ENCODE measurements around the gene PPP1R12C.

The PPP1R12C gene

DNA sequence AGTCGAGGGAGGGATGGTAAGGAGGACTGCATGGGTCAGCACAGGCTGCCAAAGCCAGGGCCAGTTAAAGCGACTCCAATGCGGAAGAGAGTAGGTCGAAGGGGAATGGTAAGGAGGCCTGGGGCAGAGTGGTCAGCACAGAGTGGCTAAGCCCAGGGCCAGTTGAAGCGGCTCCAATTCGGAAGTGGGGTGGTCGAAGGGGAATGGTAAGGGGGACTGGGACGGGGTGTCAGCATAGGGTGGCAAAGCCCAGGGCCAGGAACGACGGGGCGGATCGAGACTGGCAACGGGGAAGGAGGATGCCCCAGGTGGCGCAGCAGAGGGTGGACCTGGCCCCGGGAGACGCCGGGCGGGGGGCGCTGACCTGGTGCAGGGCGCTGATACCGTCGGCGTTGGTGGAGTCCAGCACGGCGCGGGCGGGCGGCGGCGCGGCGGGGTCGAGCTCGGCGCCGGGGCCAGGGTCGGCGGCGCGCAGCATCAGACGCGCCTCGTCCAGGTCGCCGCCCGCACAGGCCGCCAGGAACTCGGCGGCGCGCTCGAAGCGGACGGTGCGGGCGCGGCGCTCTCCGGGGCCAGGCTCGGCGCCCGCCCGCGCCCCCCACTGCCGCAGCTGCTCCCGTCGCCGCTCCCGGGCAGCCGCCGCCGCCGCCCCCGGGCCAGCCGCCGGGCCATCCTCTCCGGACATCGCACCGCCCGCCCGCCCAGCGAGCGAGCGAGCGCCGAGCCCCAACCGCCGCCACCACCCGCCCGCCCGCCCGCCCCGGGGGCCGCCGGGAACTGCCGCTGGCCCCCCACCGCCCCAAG is at the start of gene PPP1R12C:
Gene PPP1R12C, minus strand, starts transcription at position 779 of the 804 bp plus-strand sequence. Its CDS starts 94 bp downstream, at position 685.
- no peaks in the 10 kb centered on the region for H3K4me1 ChIP-seq (ENCODE audit: control insufficient read depth, insufficient read depth, low read length)
- H3K36me3 ChIP-seq (ENCODE audit: control insufficient read depth, insufficient read depth, low read length), result peaks cover 3% of the 10 kb centered on the region
- H3K4me3 ChIP-seq (ENCODE audit: low read depth, low read length), result peak within 1 kb of the TSS; percentile 89
- no peaks in the 10 kb centered on the region for H3K9me3 ChIP-seq (ENCODE audit: control insufficient read depth, insufficient read depth, low read length)
- H3K27me3 ChIP-seq (ENCODE audit: control insufficient read depth, insufficient read depth, low read length), result no peaks in the 10 kb centered on the region
- peak within 1 kb of the TSS; percentile 73 for H3K9ac ChIP-seq (ENCODE audit: low read depth, low read length)

DNA sequence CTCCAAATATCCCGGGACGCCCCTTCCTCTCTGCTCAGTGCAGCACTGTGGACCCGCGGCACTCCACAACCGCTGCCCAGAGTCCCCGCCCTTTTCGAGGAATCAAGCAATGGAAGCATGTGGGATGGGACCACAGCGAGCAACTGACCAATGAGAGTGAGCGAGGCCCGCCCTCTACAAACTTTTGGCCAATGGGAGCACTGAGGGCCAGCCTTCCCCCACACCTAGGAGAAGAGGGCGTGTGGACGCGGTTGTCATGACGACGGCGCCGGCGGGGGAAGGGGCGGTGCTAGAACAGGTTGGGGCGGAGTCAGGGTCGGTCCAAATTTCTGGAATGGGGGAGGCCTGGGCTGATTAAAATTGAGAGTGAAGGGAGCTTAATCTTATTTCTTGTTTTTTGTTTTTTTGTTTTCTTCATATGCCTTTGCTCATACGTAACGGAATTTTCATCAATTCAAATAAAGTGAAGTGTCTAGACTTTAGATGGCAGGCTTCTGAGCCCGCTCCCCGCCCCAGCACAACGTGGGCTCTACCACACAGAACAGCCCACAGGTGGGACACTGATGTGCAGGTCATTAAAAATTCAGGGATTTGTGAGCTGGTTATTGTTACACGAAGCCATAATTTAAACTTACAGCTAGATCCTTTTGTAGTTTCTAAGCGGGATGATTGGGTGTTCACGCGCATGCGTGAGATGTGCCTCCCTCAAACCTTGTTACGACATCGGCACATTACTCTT is 49.3 kb upstream of the PPP1R12C start, which contains the start of gene DNAAF3:
Gene DNAAF3, minus strand, starts transcription at position 84 of the 739 bp plus-strand sequence. CDS start 200 bp downstream, outside the sequence.
- Histone ChIP-seq H3K9me3 (ENCODE audit: control insufficient read depth, insufficient read depth, low read length) (no peaks in the 10 kb centered on the region), H3K27me3 (ENCODE audit: control insufficient read depth, insufficient read depth, low read length) (peaks cover 36% of the 10 kb centered on the region), H3K4me3 (ENCODE audit: low read depth, low read length) (peak within 1 kb of the TSS; percentile 79), H3K9ac (ENCODE audit: low read depth, low read length) (peak within 1 kb of the TSS; percentile 62), H3K36me3 (ENCODE audit: control insufficient read depth, insufficient read depth, low read length) (no peaks in the 10 kb centered on the region), H3K4me1 (ENCODE audit: control insufficient read depth, insufficient read depth, low read length) (no peaks in the 10 kb centered on the region)

DNA sequence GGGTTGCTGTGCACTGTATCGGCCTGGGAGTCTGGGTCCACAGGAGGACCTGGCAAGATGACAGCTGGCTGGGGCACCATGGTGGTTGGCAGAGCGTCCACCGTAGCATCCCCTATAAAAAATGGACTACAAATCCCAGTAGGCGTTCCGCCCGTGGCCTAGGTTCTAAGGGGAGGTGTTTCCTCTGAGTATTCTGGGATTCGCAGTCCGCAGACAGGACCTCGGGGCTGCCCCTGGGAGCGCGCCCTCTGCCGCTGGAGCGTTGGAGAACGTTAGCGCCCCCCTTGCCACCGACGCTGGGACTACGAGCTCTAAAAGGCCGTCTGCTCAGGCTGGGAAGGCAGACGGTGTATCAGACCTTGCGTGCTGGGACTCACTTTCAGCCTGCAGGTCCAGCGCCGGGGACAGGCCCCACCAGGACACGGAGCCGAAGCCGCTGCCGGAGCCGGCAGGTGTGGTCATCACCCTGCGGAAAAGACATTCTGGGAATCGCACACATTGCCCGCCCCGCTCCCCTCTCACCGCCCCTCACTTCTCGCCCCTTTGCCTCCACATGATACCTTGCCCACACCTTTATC is 48.6 kb upstream of the PPP1R12C start:
- peaks cover 35% of the 10 kb centered on the region for H3K27me3 ChIP-seq (ENCODE audit: control insufficient read depth, insufficient read depth, low read length)
- H3K4me1 ChIP-seq (ENCODE audit: control insufficient read depth, insufficient read depth, low read length), result peaks cover 2% of the 10 kb centered on the region
- peak overlapping the region; percentile 79 for H3K4me3 ChIP-seq (ENCODE audit: low read depth, low read length)
- no peak overlapping the region for H3K9ac ChIP-seq (ENCODE audit: low read depth, low read length)
- H3K9me3 ChIP-seq (ENCODE audit: control insufficient read depth, insufficient read depth, low read length), result no peaks in the 10 kb centered on the region
- no peaks in the 10 kb centered on the region for H3K36me3 ChIP-seq (ENCODE audit: control insufficient read depth, insufficient read depth, low read length)

DNA sequence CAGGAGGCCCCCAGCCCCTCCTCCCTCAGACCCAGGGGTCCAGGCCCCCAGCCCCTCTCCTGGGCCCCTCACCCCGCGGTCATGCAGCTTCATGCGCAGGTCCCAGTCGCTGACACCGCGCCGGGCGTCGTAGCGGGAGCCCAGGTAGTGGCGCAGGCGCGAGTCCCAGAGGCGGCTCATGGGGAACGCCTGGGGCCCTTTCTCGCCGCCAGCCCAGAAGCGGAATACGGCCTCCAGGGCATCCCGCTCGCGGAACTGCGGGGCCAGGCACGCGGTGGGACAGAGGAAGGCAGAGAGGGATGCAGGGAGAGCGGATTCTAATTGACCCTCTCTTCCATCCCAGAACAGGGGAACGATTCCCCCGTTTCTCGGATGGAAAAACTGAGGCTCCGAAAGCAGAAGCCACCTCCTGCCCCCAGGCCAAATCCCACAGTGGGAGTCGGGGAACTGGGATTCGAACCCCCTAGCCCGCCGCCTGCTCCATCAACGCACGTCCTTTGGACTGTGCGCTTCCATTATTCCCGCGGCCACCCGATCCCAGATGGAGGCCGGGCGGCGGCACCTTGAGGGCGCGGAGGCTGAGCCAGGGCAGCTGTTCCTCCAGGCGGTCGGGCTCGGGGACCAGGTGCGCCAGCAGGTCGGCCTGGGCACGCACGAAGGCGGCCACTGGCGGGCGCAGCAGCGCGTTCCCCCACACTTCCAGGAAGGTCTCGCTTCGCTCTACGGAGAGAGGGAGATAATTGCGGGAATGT is 44.3 kb upstream of the PPP1R12C start:
- Histone ChIP-seq H3K4me1 (ENCODE audit: control insufficient read depth, insufficient read depth, low read length) (peaks cover 13% of the 10 kb centered on the region), H3K36me3 (ENCODE audit: control insufficient read depth, insufficient read depth, low read length) (no peaks in the 10 kb centered on the region), H3K4me3 (ENCODE audit: low read depth, low read length) (peak overlapping the region; percentile 63), H3K27me3 (ENCODE audit: control insufficient read depth, insufficient read depth, low read length) (peaks cover 16% of the 10 kb centered on the region), H3K9me3 (ENCODE audit: control insufficient read depth, insufficient read depth, low read length) (no peaks in the 10 kb centered on the region), H3K9ac (ENCODE audit: low read depth, low read length) (no peak overlapping the region)

DNA sequence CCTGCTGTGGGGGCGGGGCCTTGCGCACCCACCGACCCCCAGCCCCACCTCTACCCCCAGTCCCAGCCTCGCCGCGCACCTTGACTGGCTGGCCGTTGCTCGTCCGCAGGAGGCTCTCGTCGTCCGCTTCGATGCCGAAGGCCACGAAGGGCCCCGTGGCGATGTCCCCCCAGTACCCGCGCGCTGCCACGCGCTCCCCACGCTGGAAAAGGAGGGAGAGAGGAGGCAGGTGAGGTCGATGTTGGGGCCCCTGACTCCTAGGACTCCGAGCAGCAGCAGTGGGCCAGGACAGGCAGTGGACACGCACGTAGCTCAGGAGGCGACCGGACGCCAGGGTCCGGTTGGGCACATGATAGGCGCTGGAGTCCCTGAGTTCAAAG is 43.5 kb upstream of the PPP1R12C start:
- H3K9me3 ChIP-seq (ENCODE audit: control insufficient read depth, insufficient read depth, low read length), result no peaks in the 10 kb centered on the region
- peaks cover 13% of the 10 kb centered on the region for H3K4me1 ChIP-seq (ENCODE audit: control insufficient read depth, insufficient read depth, low read length)
- H3K4me3 ChIP-seq (ENCODE audit: low read depth, low read length), result peak overlapping the region; percentile 63
- no peaks in the 10 kb centered on the region for H3K36me3 ChIP-seq (ENCODE audit: control insufficient read depth, insufficient read depth, low read length)
- H3K27me3 ChIP-seq (ENCODE audit: control insufficient read depth, insufficient read depth, low read length), result peaks cover 16% of the 10 kb centered on the region
- H3K9ac ChIP-seq (ENCODE audit: low read depth, low read length), result peak overlapping the region; percentile 47

DNA sequence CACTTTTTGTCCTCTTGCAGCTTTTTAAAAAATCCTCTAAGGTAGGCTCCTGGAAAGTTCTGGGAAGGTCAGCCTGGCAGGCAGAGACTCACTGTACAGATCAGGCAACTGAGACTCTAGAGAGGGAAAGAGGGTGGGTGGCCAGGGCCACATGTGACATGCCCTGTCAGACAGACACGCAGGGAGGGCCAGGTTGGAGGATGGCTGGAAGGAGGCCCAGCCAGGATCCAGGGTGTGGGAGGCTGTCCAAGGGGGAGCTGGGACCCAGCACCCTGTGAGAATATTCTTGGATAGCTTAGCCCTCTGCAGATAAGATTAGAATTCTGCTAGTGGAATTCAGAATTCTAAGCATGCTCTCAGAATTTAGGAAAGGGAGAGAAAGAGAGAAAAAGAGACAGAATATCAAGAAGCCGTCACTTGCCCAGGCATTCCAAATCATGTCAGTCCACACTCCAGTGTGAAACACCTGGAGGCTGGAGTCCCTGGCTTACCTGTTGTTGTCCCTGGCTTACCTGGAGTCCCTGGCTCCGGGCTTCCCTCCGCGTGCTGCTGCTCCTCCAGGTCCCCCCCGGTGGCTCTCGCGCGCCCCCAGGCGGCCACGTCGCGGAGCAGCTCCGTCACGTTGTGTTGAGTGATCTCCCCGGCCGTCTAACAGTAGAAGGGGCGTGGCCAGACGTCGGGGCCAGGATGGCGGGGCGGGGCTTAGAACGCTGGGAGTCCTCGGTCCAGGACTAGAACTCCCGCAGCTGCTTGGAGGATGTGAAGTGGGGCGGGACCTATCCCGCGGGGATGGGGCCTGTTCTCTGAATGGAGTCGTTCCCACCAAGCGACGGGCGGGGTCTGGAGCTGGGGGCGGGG is 42.9 kb upstream of the PPP1R12C start:
- H3K4me1 ChIP-seq (ENCODE audit: control insufficient read depth, insufficient read depth, low read length), result peaks cover 13% of the 10 kb centered on the region
- H3K9me3 ChIP-seq (ENCODE audit: control insufficient read depth, insufficient read depth, low read length), result no peaks in the 10 kb centered on the region
- peaks cover 16% of the 10 kb centered on the region for H3K27me3 ChIP-seq (ENCODE audit: control insufficient read depth, insufficient read depth, low read length)
- no peaks in the 10 kb centered on the region for H3K36me3 ChIP-seq (ENCODE audit: control insufficient read depth, insufficient read depth, low read length)
- no peak overlapping the region for H3K9ac ChIP-seq (ENCODE audit: low read depth, low read length)
- H3K4me3 ChIP-seq (ENCODE audit: low read depth, low read length), result peak overlapping the region; percentile 8

DNA sequence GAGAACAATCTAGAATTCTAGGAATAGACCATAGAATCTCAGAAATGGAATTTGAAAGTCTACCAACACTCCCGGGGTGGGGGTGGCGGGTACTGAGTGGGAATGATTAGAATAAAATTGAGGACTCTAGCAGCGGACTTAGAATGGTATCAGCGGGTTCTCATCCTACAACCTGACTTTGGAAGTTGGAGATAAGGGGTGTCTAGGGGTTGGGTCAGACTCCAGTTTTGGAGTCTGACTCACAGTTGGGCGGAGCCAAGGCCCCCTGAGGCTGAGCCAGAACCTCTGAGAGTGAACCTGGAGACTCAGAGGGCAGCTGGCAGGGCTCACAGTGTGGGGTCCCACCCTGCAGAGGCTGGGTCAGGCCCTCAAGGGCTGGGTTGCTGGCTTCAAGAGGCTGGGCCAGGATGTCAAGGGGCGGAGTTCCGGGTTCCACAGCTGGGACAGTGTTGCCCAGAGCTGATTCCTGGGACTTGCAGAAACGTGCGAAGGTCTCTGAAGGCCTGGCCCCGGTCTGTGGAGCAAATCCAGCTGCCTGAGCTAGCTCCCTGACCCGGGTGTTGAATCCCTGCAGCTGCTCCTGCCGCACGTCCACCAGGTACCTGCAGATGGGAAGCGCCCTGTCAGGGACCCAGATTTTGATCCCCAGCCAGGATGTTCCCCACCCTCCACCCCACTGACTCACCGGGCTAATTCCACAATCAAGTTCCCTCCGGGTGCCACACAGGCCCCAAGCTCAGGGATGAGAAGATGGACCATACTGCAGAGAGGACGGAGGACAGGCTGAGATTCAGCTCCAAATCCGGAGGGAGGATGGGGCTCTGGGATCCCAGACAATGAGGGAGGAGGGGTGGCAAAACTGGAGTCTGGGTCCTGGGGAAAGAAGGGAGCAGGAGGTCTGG is 41.7 kb upstream of the PPP1R12C start:
- Histone ChIP-seq H3K36me3 (ENCODE audit: control insufficient read depth, insufficient read depth, low read length) (no peaks in the 10 kb centered on the region), H3K27me3 (ENCODE audit: control insufficient read depth, insufficient read depth, low read length) (peaks cover 16% of the 10 kb centered on the region), H3K4me1 (ENCODE audit: control insufficient read depth, insufficient read depth, low read length) (peaks cover 13% of the 10 kb centered on the region), H3K9me3 (ENCODE audit: control insufficient read depth, insufficient read depth, low read length) (no peaks in the 10 kb centered on the region), H3K4me3 (ENCODE audit: low read depth, low read length) (peak overlapping the region; percentile 45), H3K9ac (ENCODE audit: low read depth, low read length) (no peak overlapping the region)

DNA sequence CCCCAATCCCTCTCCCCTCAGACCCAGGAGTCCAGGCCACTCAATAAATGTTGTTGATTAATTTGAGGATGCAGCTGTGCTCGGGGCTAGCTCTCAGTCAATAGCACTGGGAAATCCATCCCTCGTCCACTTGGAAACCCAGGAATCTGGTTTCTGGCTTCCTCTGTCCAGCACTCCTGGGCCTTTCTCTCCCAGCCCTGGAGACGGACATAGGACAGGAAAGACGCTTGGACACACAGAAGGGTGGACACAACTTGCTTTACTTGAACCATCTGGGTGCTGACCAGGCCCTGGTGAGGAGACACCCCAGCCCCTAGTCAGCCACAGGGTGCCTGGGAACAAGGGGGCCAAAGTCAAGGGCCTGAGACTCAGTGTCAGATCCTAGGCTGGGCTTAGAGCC is 41.0 kb upstream of the PPP1R12C start:
- no peak overlapping the region for H3K4me3 ChIP-seq (ENCODE audit: low read depth, low read length)

DNA sequence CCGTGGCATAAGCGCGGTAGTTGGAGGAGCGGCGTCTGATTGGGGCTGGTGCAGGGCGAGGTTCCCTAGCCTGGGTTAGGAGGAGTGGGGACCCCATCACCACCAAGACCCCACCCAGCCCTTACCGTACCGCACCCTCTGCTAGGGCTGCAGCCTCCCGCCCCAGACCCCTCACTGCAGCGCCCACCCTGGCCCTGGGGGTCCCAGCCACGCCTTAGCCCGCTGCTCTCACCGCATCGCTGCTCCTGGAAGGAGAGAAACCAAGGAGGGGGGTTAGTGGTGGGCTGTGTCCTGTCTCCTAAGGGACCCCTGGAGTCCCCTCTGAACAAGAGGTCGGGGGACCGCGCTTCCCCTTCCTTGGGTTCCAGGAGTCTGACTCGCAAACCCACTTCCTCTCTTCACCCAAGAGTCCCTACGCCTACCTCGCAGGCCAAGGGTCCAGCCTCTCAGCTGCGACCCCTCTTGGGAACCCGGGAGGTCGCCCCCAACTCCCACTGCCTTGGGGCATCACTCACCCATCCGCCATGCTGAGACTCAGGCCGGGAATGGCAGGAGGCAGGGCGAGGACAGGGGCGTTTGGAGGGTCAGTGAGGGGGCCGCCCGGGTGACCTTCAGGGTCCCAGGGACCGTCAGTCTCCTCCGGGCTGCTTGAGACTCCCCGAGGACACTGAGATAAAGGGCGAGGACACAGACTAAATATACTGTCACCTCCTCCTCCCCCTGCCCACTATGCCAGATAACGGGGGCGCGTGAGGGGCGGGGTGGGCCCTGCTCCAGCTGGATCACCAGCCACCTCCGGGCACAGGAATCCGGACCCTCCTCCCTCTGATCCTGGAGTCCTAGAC is 39.8 kb upstream of the PPP1R12C start, which contains the start of gene TNNI3:
Gene TNNI3, minus strand, starts transcription at position 669 of the 845 bp plus-strand sequence. Its CDS starts 143 bp downstream, at position 526.
- H3K27me3 ChIP-seq (ENCODE audit: control insufficient read depth, insufficient read depth, low read length), result peaks cover 12% of the 10 kb centered on the region
- peak within 1 kb of the TSS; percentile 47 for H3K9ac ChIP-seq (ENCODE audit: low read depth, low read length)
- no peaks in the 10 kb centered on the region for H3K9me3 ChIP-seq (ENCODE audit: control insufficient read depth, insufficient read depth, low read length)
- peak within 1 kb of the TSS; percentile 79 for H3K4me3 ChIP-seq (ENCODE audit: low read depth, low read length)
- H3K36me3 ChIP-seq (ENCODE audit: control insufficient read depth, insufficient read depth, low read length), result no peaks in the 10 kb centered on the region
- peaks cover 13% of the 10 kb centered on the region for H3K4me1 ChIP-seq (ENCODE audit: control insufficient read depth, insufficient read depth, low read length)

More for the DNA sequence above, 41.0 kb upstream of the PPP1R12C start:
- Histone ChIP-seq H3K36me3 (ENCODE audit: control insufficient read depth, insufficient read depth, low read length) (no peaks in the 10 kb centered on the region), H3K27me3 (ENCODE audit: control insufficient read depth, insufficient read depth, low read length) (peaks cover 16% of the 10 kb centered on the region), H3K9me3 (ENCODE audit: control insufficient read depth, insufficient read depth, low read length) (no peaks in the 10 kb centered on the region), H3K4me1 (ENCODE audit: control insufficient read depth, insufficient read depth, low read length) (peaks cover 13% of the 10 kb centered on the region), H3K9ac (ENCODE audit: low read depth, low read length) (no peak overlapping the region)
